Cardiac muscle cell (in vitro differentiated cells and primary cell): ENCODE data around the gene RACK1. TPM values are rescaled to one million over a fixed set of nuclear protein-coding genes. Genes with fewer than 3 reads are reported as not detected.
"Not testable (repeated sequence)": the region's sequence is repeated elsewhere in the genome, so short reads cannot be mapped to it uniquely, and the experiment has no call there.

Experiments used
- DNase-seq, 2 donors: peaks; one replicate each; pipeline versions ENCODE4 v3.0.0 to v3.0.0-alpha.2; 2010 to 2017; ENCODE audit warnings: low read depth in 1 of 2, low spot score in 1 of 2
- H3K27ac ChIP-seq: fragments of 200-600 bp; sonication (generic); 2 replicates; pipeline ENCODE4 v1.5.1; 2016
- H3K27me3 ChIP-seq: fragments of 200-600 bp; sonication (generic); 2 replicates; pipeline ENCODE4 v1.6.0; 2016; ENCODE audit warnings: control low read depth
- H3K36me3 ChIP-seq: fragments of 200-600 bp; sonication (generic); 2 replicates; pipeline ENCODE4 v1.5.1; 2016; ENCODE audit warnings: control low read depth
- H3K4me1 ChIP-seq: fragments of 200-600 bp; sonication (generic); 2 replicates; pipeline ENCODE4 v1.8.1; 2017; ENCODE audit warnings: low read depth, mild to moderate bottlenecking, mixed run types
- H3K4me3 ChIP-seq: fragments of 200-600 bp; sonication (generic); 2 replicates; pipeline ENCODE4 v1.5.1; 2016; ENCODE audit warnings: mild to moderate bottlenecking
- H3K9me3 ChIP-seq: fragments of 200-600 bp; sonication (generic); 2 replicates; pipeline ENCODE4 v1.5.1; 2017; ENCODE audit warnings: low read depth, mild to moderate bottlenecking, control low read depth
- polyA plus RNA-seq: library from polyadenylated mRNA; unstranded; fragments of >200 nt; fragmentation: Nextera tagmentation; extraction: Ambion mirVana; gene quantifications from 2 replicates; pipeline ENCODE4 v1.2.1, GENCODE V29; 2016
- total RNA-seq: library from RNA; depleted of rRNA; stranded (reverse); fragments of >200 nt; gene quantifications from 2 replicates; pipeline ENCODE4 v1.2.3, GENCODE V29; 2016
- TF ChIP-seq, protein P1 (sequence below): IDR thresholded peaks from 2 replicates; pipeline ENCODE4 v1.5.1; 2012; ENCODE audit warnings: low read depth, mild to moderate bottlenecking, low read length

Gene RACK1
- total and polyA plus RNA-seq, 2 experiments from 2014 or later, result 803 to 2,235 TPM

GRCh38 chr5:181219262-181220177 is 24.2 kb downstream of the RACK1 start:
- no peaks in the 10 kb centered on the region for H3K9me3 ChIP-seq
- no peak overlapping the region for H3K4me3 ChIP-seq
- no peaks in the 10 kb centered on the region for H3K4me1 ChIP-seq
- peaks cover 10% of the 10 kb centered on the region for H3K27me3 ChIP-seq
- no peaks in the 10 kb centered on the region for H3K36me3 ChIP-seq
- no peak for DNase-seq
- TF ChIP-seq, protein P1, sequence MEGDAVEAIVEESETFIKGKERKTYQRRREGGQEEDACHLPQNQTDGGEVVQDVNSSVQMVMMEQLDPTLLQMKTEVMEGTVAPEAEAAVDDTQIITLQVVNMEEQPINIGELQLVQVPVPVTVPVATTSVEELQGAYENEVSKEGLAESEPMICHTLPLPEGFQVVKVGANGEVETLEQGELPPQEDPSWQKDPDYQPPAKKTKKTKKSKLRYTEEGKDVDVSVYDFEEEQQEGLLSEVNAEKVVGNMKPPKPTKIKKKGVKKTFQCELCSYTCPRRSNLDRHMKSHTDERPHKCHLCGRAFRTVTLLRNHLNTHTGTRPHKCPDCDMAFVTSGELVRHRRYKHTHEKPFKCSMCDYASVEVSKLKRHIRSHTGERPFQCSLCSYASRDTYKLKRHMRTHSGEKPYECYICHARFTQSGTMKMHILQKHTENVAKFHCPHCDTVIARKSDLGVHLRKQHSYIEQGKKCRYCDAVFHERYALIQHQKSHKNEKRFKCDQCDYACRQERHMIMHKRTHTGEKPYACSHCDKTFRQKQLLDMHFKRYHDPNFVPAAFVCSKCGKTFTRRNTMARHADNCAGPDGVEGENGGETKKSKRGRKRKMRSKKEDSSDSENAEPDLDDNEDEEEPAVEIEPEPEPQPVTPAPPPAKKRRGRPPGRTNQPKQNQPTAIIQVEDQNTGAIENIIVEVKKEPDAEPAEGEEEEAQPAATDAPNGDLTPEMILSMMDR, result no peak
- no peak overlapping the region for H3K27ac ChIP-seq

DNA sequence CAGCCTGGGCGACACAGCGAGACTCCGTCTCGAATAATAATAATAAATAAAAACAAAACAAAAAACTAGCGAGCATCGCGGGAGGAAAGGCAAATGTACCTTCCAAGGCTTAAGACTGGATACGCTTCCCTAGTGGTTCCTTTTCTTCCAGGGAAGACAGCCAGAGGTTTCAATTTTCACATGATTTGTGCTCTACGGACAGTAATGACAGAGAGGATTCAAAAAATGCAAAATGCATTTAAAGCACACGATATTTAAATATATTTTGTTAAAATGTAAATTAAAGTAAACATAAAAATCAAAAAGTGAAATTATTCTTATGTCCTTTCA is 24.9 kb downstream of the RACK1 start:
- Histone ChIP-seq H3K4me3 (peak overlapping the region; percentile 28), H3K27ac (no peak overlapping the region), H3K36me3 (no peaks in the 10 kb centered on the region), H3K4me1 (no peaks in the 10 kb centered on the region), H3K27me3 (peaks cover 11% of the 10 kb centered on the region), H3K9me3 (no peaks in the 10 kb centered on the region)
- TF ChIP-seq, protein P1, result no peak
- no peak for DNase-seq

DNA sequence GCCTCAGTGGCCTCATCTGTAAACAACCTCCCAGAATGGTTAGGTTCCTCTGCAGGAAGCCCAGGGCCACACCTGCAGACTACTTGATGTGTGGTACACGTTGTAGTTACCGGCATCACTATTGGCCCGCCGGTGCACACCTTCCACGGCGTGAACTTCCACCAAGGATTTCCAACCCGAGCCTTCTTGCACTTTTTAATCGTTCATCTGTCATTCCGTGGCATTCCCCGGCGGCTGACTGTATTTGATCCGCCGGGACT is 26.0 kb downstream of the RACK1 start:
- peak overlapping the region; percentile 28 for H3K4me3 ChIP-seq
- TF ChIP-seq, protein P1, result no peak
- no peaks in the 10 kb centered on the region for H3K4me1 ChIP-seq
- H3K9me3 ChIP-seq, result no peaks in the 10 kb centered on the region
- H3K36me3 ChIP-seq, result no peaks in the 10 kb centered on the region
- DNase-seq, result peak in 1 of 2 donors; percentile 21
- peaks cover 22% of the 10 kb centered on the region for H3K27me3 ChIP-seq
- H3K27ac ChIP-seq, result no peak overlapping the region

DNA sequence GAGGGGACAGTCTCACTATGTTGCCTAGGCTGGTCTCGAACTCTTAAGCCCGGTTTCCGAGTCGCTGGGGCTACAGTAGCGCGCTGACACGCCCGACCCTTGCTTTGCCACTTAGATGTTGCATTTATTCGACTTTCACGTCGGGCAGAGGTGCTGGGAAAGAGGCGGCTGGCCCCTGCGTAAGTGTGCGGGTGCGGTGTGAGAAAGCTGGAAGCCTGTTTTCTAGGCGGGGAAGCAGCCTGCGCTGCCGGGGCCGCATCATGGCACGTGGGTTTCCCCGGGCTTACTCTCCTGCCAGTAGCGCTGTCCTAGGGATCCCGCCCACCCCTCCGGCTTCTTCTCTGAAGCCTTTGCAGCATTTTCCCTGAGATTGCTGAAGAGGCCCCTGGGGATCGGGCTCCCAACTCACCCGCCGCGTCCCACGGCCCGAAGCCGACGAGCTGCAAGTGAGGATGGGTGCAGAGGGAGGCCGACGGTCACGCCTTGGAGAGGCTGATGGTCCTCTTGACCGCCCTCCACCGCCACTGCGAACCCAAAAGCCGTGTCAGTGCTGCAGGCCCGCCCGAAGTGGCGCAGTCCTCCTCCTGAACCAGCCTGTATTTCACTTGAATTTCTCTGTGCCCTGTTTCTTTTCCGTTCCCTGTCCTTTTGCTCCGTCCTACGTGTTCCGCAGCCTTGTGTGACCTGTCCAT is 26.4 kb downstream of the RACK1 start:
- no peaks in the 10 kb centered on the region for H3K9me3 ChIP-seq
- peaks cover 26% of the 10 kb centered on the region for H3K27me3 ChIP-seq
- no peak overlapping the region for H3K27ac ChIP-seq
- DNase-seq, result peak; percentile 68
- TF ChIP-seq, protein P1, result no peak
- H3K36me3 ChIP-seq, result no peaks in the 10 kb centered on the region
- peak overlapping the region; percentile 28 for H3K4me3 ChIP-seq
- no peaks in the 10 kb centered on the region for H3K4me1 ChIP-seq

DNA sequence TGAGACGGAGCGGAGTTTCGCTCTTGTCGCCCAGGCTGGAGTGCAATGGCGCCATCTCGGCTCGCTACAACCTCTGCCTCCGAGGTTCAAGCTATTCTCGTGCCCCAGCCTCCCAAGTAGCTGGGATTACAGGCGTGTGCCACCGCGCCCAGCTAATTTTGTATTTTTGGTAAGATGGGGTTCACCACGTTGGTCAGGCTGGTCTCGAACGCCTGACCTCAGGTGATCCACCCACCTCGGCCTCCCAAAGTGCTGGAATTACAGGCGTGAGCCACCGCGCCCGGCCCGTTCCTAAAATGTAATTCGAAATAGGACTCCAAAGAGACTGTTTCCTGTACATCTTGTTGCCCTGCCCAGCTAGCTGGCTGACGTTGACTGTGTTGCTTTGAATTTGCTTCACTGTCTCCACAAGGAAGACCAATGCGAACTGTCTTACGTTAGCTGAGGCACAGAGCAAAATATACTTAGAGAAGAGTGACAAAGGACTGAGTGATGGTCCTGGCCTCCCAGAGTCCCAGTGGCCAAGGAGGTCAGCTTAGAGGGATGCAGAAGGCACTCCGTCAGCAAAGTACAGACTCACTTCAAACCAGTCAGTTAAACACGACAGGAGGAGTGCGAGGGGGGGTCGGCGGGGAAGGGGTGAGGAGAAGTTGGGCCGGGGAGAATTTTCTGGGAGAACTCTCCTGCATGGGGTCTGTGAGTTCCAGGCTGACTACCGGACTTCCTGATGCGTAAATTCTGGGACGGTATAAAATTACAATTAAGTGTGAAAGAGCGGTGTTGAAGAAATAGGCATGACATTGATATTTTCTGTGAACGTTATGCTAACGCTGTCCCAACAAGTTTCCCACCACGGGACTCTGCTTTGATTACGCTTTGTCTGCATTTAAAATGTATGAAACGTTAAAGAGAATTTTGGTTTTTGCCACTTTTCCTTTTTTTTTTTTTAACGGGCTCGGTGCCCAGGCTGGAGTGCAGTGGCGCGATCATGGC is 27.4 kb downstream of the RACK1 start:
- Histone ChIP-seq H3K4me1 (no peaks in the 10 kb centered on the region), H3K27ac (no peak overlapping the region), H3K36me3 (no peaks in the 10 kb centered on the region), H3K27me3 (peaks cover 30% of the 10 kb centered on the region), H3K9me3 (no peaks in the 10 kb centered on the region), H3K4me3 (peak overlapping the region; percentile 28)
- TF ChIP-seq, protein P1, result no peak
- DNase-seq, result no peak

- not testable (repeated sequence) for H3K9me3 ChIP-seq, H3K4me3 ChIP-seq, H3K4me1 ChIP-seq, DNase-seq, H3K27ac ChIP-seq, H3K36me3 ChIP-seq
- peaks cover 30% of the 10 kb centered on the region for H3K27me3 ChIP-seq
Observed at GRCh38 chr5:181214249-181214648, 29.5 kb downstream of the RACK1 start.
